ENCODE data around the gene GLIS1.

The GLIS1 gene

GRCh38 chr1:53552981-53553733, 185.8 kb downstream of the GLIS1 start:
- TF ChIP-seq, protein P1, sequence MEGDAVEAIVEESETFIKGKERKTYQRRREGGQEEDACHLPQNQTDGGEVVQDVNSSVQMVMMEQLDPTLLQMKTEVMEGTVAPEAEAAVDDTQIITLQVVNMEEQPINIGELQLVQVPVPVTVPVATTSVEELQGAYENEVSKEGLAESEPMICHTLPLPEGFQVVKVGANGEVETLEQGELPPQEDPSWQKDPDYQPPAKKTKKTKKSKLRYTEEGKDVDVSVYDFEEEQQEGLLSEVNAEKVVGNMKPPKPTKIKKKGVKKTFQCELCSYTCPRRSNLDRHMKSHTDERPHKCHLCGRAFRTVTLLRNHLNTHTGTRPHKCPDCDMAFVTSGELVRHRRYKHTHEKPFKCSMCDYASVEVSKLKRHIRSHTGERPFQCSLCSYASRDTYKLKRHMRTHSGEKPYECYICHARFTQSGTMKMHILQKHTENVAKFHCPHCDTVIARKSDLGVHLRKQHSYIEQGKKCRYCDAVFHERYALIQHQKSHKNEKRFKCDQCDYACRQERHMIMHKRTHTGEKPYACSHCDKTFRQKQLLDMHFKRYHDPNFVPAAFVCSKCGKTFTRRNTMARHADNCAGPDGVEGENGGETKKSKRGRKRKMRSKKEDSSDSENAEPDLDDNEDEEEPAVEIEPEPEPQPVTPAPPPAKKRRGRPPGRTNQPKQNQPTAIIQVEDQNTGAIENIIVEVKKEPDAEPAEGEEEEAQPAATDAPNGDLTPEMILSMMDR (IDR thresholded peaks at IDR 0.05; ENCODE audit: extremely low read depth, insufficient read depth, missing control alignments): no peak
- no peak for DNase-seq (ENCODE audit: low spot score)
- in situ Hi-C loops (cut with MboI; ENCODE audit: low pct_unique_long_range_greater_than_20kb, low sequenced_read_pairs, unreplicated experiment): no loop called here

- in situ Hi-C loops (cut with MboI; ENCODE audit: low pct_unique_long_range_greater_than_20kb, low sequenced_read_pairs, unreplicated experiment): no loop called here
- TF ChIP-seq, protein P1 (IDR thresholded peaks at IDR 0.05; ENCODE audit: extremely low read depth, insufficient read depth, missing control alignments): no peak
- DNase-seq (ENCODE audit: low spot score): no peak
Observed at GRCh38 chr1:53552146-53552861, 186.7 kb downstream of the GLIS1 start.

DNA sequence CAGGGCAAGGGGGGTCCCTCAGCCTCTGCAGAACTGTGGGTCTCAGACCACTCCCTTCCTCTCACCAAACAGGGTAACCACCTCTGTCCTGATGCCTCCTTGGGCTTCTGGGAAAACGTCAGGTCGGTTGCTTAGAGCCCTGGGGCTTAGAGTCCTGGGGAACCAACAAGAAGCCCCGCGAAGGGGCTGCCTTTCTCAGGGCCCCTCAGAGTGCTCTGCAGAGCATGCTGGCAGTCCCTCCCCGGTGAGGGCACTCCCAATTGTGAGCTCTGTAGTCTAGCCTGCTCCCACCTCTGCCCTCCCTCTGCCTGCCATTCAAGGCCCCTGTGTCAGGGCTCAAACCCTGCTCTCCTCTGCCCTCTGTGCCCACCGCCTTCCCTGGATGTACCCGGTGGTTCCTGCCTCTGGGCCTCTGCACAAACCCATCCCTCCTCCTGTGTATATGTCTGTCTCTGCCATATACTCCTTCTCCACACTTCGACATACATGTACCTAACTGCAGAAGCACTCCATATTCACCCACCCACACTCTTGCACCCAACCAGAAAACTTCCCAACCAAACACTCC, 187.5 kb downstream of the GLIS1 start:
- in situ Hi-C loops (cut with MboI; ENCODE audit: low pct_unique_long_range_greater_than_20kb, low sequenced_read_pairs, unreplicated experiment): no loop called here
- TF ChIP-seq, protein P1 (IDR thresholded peaks at IDR 0.05; ENCODE audit: extremely low read depth, insufficient read depth, missing control alignments): no peak
- DNase-seq (ENCODE audit: low spot score): no peak

DNA sequence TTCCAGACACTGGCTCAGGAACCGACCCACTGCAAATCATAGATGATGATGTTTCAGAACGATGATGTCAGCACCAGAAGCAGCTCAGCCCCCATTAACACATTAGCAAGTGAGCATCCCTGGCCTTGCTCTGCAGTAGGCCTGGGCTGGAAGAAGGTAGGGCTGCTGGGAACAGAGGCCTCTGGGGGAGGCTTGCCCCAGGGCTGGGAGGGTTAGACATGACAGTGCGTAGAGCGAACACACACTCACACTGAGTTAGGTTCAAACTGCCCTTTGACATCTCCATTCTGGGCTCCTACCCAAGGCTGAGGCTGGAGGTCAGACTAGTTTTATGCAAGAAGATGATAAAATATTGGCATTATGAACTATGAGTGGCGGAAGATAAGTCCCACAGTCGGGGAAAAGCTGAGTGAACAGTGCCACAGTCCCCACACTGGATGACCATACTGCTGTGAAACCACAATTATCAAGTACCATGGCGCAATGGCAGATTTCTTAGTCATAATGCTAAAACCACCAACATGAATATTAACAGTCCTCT, 188.7 kb downstream of the GLIS1 start:
- in situ Hi-C loops (cut with MboI; ENCODE audit: low pct_unique_long_range_greater_than_20kb, low sequenced_read_pairs, unreplicated experiment): no loop called here
- TF ChIP-seq, protein P1 (IDR thresholded peaks at IDR 0.05; ENCODE audit: extremely low read depth, insufficient read depth, missing control alignments): no peak
- DNase-seq (ENCODE audit: low spot score): no peak

GRCh38 chr1:53549781-53550180, 189.2 kb downstream of the GLIS1 start:
- no peak for DNase-seq (ENCODE audit: low spot score)
- in situ Hi-C loops (cut with MboI; ENCODE audit: low pct_unique_long_range_greater_than_20kb, low sequenced_read_pairs, unreplicated experiment): no loop called here
- TF ChIP-seq, protein P1 (IDR thresholded peaks at IDR 0.05; ENCODE audit: extremely low read depth, insufficient read depth, missing control alignments): no peak

- DNase-seq (ENCODE audit: low spot score): no peak
- TF ChIP-seq, protein P1 (IDR thresholded peaks at IDR 0.05; ENCODE audit: extremely low read depth, insufficient read depth, missing control alignments): no peak
- in situ Hi-C loops (cut with MboI; ENCODE audit: low pct_unique_long_range_greater_than_20kb, low sequenced_read_pairs, unreplicated experiment): no loop called here
Observed at GRCh38 chr1:53549287-53549686, 189.7 kb downstream of the GLIS1 start.

Measured in GM13977 (cell line).